Neural progenitor cell (in vitro differentiated cells): Measurements from ENCODE around the gene UGT1A8. TPM values are rescaled to one million over a fixed set of nuclear protein-coding genes. Genes with fewer than 3 reads are reported as not detected.

Experiments
- DNase-seq: peaks from one replicate; pipeline ENCODE4 v3.0.0-alpha.2; 2016; ENCODE audit warnings: low spot score
- H2AFZ ChIP-seq: fragments of 200-600 bp; sonication (generic); replicated peaks from 2 replicates; pipeline ENCODE4 v1.6.1; 2016; ENCODE audit warnings: antibody characterized with exemption
- H3F3A ChIP-seq: fragments of 200-600 bp; sonication (generic); 2 replicates; pipeline ENCODE4 v1.6.1; 2016; ENCODE audit warnings: antibody characterized with exemption, low read depth
- H3K27ac ChIP-seq: fragments of 200-600 bp; sonication (generic); 2 replicates; pipeline ENCODE4 v1.5.1; 2016; ENCODE audit warnings: mild to moderate bottlenecking
- H3K27me3 ChIP-seq: fragments of 200-600 bp; sonication (generic); 2 replicates; pipeline ENCODE4 v1.6.1; 2016; ENCODE audit warnings: mild to moderate bottlenecking, moderate library complexity
- H3K36me3 ChIP-seq: fragments of 200-600 bp; sonication (generic); 2 replicates; pipeline ENCODE4 v1.5.1; 2016
- H3K4me1 ChIP-seq: fragments of 200-600 bp; sonication (generic); 2 replicates; pipeline ENCODE4 v1.6.1; 2016; ENCODE audit warnings: mixed run types
- H3K4me2 ChIP-seq: fragments of 200-600 bp; sonication (generic); 2 replicates; pipeline ENCODE4 v1.6.1; 2016
- H3K4me3 ChIP-seq: fragments of 200-600 bp; sonication (generic); 2 replicates; pipeline ENCODE4 v1.5.1; 2016
- H3K79me2 ChIP-seq: fragments of 200-600 bp; sonication (generic); 2 replicates; pipeline ENCODE4 v1.6.1; 2016; ENCODE audit warnings: low read depth
- H3K9ac ChIP-seq: fragments of 200-600 bp; sonication (generic); 2 replicates; pipeline ENCODE4 v1.6.1; 2016
- H3K9me3 ChIP-seq: fragments of 200-600 bp; sonication (generic); 2 replicates; pipeline ENCODE4 v1.5.1; 2016; ENCODE audit warnings: low read depth
- H4K20me1 ChIP-seq: fragments of 200-600 bp; sonication (generic); 2 replicates; pipeline ENCODE4 v1.6.1; 2016; ENCODE audit warnings: low read depth
- H3K27ac Mint-ChIP-seq: 3 replicates; pipeline ENCODE4 v1.8.0; 2021; ENCODE audit warnings: mixed read lengths
- H3K27me3 Mint-ChIP-seq: 2 replicates; pipeline ENCODE4 v1.8.0; 2022; ENCODE audit warnings: low read depth, mild to moderate bottlenecking, inconsistent platforms, moderate library complexity, mixed read lengths; ENCODE audit not compliant: insufficient read depth
- H3K36me3 Mint-ChIP-seq: 3 replicates; pipeline ENCODE4 v1.8.0; 2021; ENCODE audit warnings: mixed read lengths
- H3K4me1 Mint-ChIP-seq: 3 replicates; pipeline ENCODE4 v1.8.0; 2021; ENCODE audit warnings: mixed read lengths
- H3K4me3 Mint-ChIP-seq: 3 replicates; pipeline ENCODE4 v1.8.0; 2021; ENCODE audit warnings: mild to moderate bottlenecking, moderate library complexity, mixed read lengths
- H3K9me3 Mint-ChIP-seq: 3 replicates; pipeline ENCODE4 v1.8.0; 2020; ENCODE audit warnings: mixed read lengths
- CTCF ChIP-seq: fragments of 200-600 bp; sonication (generic); IDR thresholded peaks from 2 replicates; pipeline ENCODE4 v1.5.1; 2017; ENCODE audit warnings: antibody characterized with exemption, mild to moderate bottlenecking
- EZH2 ChIP-seq: fragments of 200-600 bp; sonication (generic); IDR thresholded peaks from 2 replicates; pipeline ENCODE4 v1.6.1; 2017; ENCODE audit warnings: antibody characterized with exemption, mild to moderate bottlenecking, moderate library complexity
- EZH2phosphoT487 ChIP-seq: fragments of 200-600 bp; sonication (generic); IDR thresholded peaks from 2 replicates; pipeline ENCODE4 v1.6.1; 2017; ENCODE audit warnings: antibody characterized with exemption
- total RNA-seq: library from RNA; depleted of rRNA; stranded (reverse); fragments of >200 nt; gene quantifications from 2 replicates; pipeline ENCODE4 v1.2.3, GENCODE V29; 2015; ENCODE audit warnings: low replicate concordance

The UGT1A8 gene
- total RNA-seq, 1 donor from 2014 or later, result not detected

- Mint-ChIP-seq H3K27ac (no peak overlapping the region), H3K9me3 (peaks cover 6% of the 10 kb centered on the region), H3K4me3 (no peak overlapping the region), H3K36me3 (no peaks in the 10 kb centered on the region), H3K27me3 (peaks cover 2% of the 10 kb centered on the region), H3K4me1 (peaks cover 5% of the 10 kb centered on the region)
- Histone ChIP-seq H3K9me3 (no peaks in the 10 kb centered on the region), H3K79me2 (no peaks in the 10 kb centered on the region), H3K27ac (no peak overlapping the region), H3K4me1 (no peaks in the 10 kb centered on the region), H3K36me3 (no peaks in the 10 kb centered on the region), H4K20me1 (no peaks in the 10 kb centered on the region), H3F3A (no peaks in the 10 kb centered on the region), H2AFZ (no peak overlapping the region), H3K27me3 (no peaks in the 10 kb centered on the region), H3K9ac (no peak overlapping the region), H3K4me2 (no peak overlapping the region), H3K4me3 (no peak overlapping the region)
- TF ChIP-seq CTCF, result no peak
- DNase-seq, result no peak
These were observed 141.4 kb downstream of the UGT1A8 start for GRCh38 chr2:233758849-233759248.

- no peak within 1 kb of the TSS for H3K4me3 Mint-ChIP-seq
- Histone ChIP-seq H4K20me1 (no peaks in the 10 kb centered on the region), H3K9ac (no peak within 1 kb of the TSS), H2AFZ (no peak within 1 kb of the TSS), H3K27ac (no peak within 1 kb of the TSS), H3K4me2 (no peak within 1 kb of the TSS), H3K79me2 (no peaks in the 10 kb centered on the region), H3F3A (no peaks in the 10 kb centered on the region), H3K9me3 (no peaks in the 10 kb centered on the region), H3K4me1 (no peaks in the 10 kb centered on the region), H3K36me3 (no peaks in the 10 kb centered on the region), H3K4me3 (no peak within 1 kb of the TSS), H3K27me3 (no peaks in the 10 kb centered on the region)
- H3K9me3 Mint-ChIP-seq, result peaks cover 2% of the 10 kb centered on the region
- peak within 1 kb of the TSS; percentile 54 for H3K27ac Mint-ChIP-seq
- H3K27me3 Mint-ChIP-seq, result peaks cover 2% of the 10 kb centered on the region
- DNase-seq, result no peak
- H3K36me3 Mint-ChIP-seq, result no peaks in the 10 kb centered on the region
- peaks cover 5% of the 10 kb centered on the region for H3K4me1 Mint-ChIP-seq
- TF ChIP-seq EZH2phosphoT487, result no peak
- no peak for TF ChIP-seq EZH2
- TF ChIP-seq CTCF, result no peak
These were observed 142.6 kb downstream of the UGT1A8 start, which contains the start of gene UGT1A1 for GRCh38 chr2:233760043-233760442. Gene UGT1A1, plus strand, starts transcription at chr2:233760270. Its CDS starts 18 bp downstream, at chr2:233760288.

GRCh38 chr2:233761040-233761769, 143.8 kb downstream of the UGT1A8 start:
- no peaks in the 10 kb centered on the region for H3K79me2 ChIP-seq
- peaks cover 2% of the 10 kb centered on the region for H3K27me3 Mint-ChIP-seq
- no peak overlapping the region for H3K27ac Mint-ChIP-seq
- TF ChIP-seq EZH2 (no peak), CTCF (no peak), EZH2phosphoT487 (no peak)
- H3K4me1 Mint-ChIP-seq, result peaks cover 5% of the 10 kb centered on the region
- no peaks in the 10 kb centered on the region for H3K27me3 ChIP-seq
- H3K9me3 Mint-ChIP-seq, result peaks cover 5% of the 10 kb centered on the region
- H3K4me3 Mint-ChIP-seq, result no peak overlapping the region
- no peak overlapping the region for H3K4me3 ChIP-seq
- peaks cover 2% of the 10 kb centered on the region for H3K36me3 Mint-ChIP-seq
- H3K4me2 ChIP-seq, result no peak overlapping the region
- H3K27ac ChIP-seq, result no peak overlapping the region
- H3F3A ChIP-seq, result no peaks in the 10 kb centered on the region
- H4K20me1 ChIP-seq, result no peaks in the 10 kb centered on the region
- H3K9ac ChIP-seq, result no peak overlapping the region
- DNase-seq, result no peak
- no peaks in the 10 kb centered on the region for H3K4me1 ChIP-seq
- H2AFZ ChIP-seq, result no peak overlapping the region
- no peaks in the 10 kb centered on the region for H3K9me3 ChIP-seq
- no peaks in the 10 kb centered on the region for H3K36me3 ChIP-seq
